ENCODE results near the gene KLK13. TPM values are rescaled to one million over a fixed set of nuclear protein-coding genes. Genes with fewer than 3 reads are reported as not detected.

The KLK13 gene
- total and polyA plus RNA-seq, 7 donors: 0.58 to 0.60 TPM; not detected in 5

GRCh38 chr19:51009061-51009891 lies 55.6 kb downstream of the KLK13 start:
- peaks cover 0 to 55% (median 21%) of the 10 kb centered on the region in 3 donors for H3K27me3 ChIP-seq
- WGBS, 2 donors: 72 to 74% methylated on average over 19 of the region's 19 CpGs
- TF ChIP-seq POLR2AphosphoS5 (IDR thresholded peaks at IDR 0.05): no peak
- TF ChIP-seq CTCF (IDR thresholded peaks at IDR 0.05): no peak
- TF ChIP-seq EP300 (IDR thresholded peaks at IDR 0.05): no peak
- TF ChIP-seq POLR2A (IDR thresholded peaks at IDR 0.05): no peak

DNA sequence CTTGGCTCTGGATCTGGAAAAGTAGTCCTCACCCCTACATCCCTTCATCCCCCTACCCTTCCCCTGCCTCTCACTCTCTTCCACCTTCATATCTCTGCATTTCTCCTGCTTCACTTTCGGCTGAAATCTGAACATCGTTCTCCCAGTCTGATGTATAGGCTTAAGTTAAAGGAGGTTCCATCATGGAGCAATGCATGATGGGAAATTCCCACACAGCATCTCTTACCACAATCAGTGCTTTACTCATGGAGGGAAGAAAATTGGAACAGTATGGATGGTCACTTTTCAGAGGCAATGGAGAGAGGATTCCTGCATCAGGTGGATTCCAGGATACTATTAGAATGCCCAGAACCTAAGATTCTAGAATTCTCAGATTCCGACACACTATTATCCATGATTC lies 57.4 kb downstream of the KLK13 start:
- Histone ChIP-seq H3K27ac (no peak overlapping the region), H3K4me3 (no peak overlapping the region), H3K4me1 (no peaks in the 10 kb centered on the region), H3K27me3 (peaks cover 0 to 53% (median 30%) of the 10 kb centered on the region in 3 donors), H3K36me3 (no peaks in the 10 kb centered on the region), H3K9me3 (no peaks in the 10 kb centered on the region)
- DNase-seq: no peak
- intact Hi-C loops (cut with DNase I): no loop called here
- whole genome bisulfite sequencing, 2 donors: 76 to 85% methylated on average over 3 of the region's 3 CpGs
- TF ChIP-seq POLR2AphosphoS5 (IDR thresholded peaks at IDR 0.05) (no peak), POLR2A (IDR thresholded peaks at IDR 0.05) (no peak), EP300 (IDR thresholded peaks at IDR 0.05) (no peak), CTCF (IDR thresholded peaks at IDR 0.05) (no peak)

More at GRCh38 chr19:51009061-51009891, 55.6 kb downstream of the KLK13 start:
- H3K4me1 ChIP-seq: no peaks in the 10 kb centered on the region
- intact Hi-C loops (cut with DNase I): no loop called here
- H3K4me3 ChIP-seq: no peak overlapping the region
- H3K9me3 ChIP-seq: no peaks in the 10 kb centered on the region
- DNase-seq: peak; percentile 44
- H3K36me3 ChIP-seq: no peaks in the 10 kb centered on the region
- no peak overlapping the region for H3K27ac ChIP-seq

GRCh38 chr19:51006406-51006805 lies 58.5 kb downstream of the KLK13 start:
- WGBS, 2 donors: 43 to 59% methylated on average over 8 of the region's 8 CpGs
- H3K27me3 ChIP-seq: peaks cover 0 to 60% (median 39%) of the 10 kb centered on the region in 3 donors
- DNase-seq: peak; percentile 38

More at GRCh38 chr19:51006406-51006805, 58.5 kb downstream of the KLK13 start:
- no peak overlapping the region for H3K4me3 ChIP-seq
- H3K27ac ChIP-seq: no peak overlapping the region
- TF ChIP-seq CTCF (IDR thresholded peaks at IDR 0.05) (no peak), EP300 (IDR thresholded peaks at IDR 0.05) (no peak), POLR2A (IDR thresholded peaks at IDR 0.05) (no peak), POLR2AphosphoS5 (IDR thresholded peaks at IDR 0.05) (no peak)
- no peaks in the 10 kb centered on the region for H3K9me3 ChIP-seq
- intact Hi-C loops (cut with DNase I): no loop called here
- H3K36me3 ChIP-seq: no peaks in the 10 kb centered on the region
- no peaks in the 10 kb centered on the region for H3K4me1 ChIP-seq

Other genes with a start within 250 kb of the KLK13 start
- not detected for gene KLK1, start 241.3 kb downstream of the KLK13 start, total RNA-seq
- 100 to 1,000 TPM in 2 of 3 donors, 10 to 100 TPM in 1; 44.6 to 398 (median 277) TPM for gene KLK1, start 241.3 kb downstream of the KLK13 start, polyA plus RNA-seq
- not detected for gene KLK15, start 231.5 kb downstream of the KLK13 start, total RNA-seq
- gene KLK15, start 231.5 kb downstream of the KLK13 start, polyA plus RNA-seq: 10 to 100 TPM in 1 of 3 donors, 1 to 10 TPM in 2; 2.1 to 10.2 (median 2.8) TPM
- gene KLK3, start 210.2 kb downstream of the KLK13 start, total RNA-seq: not detected
- gene KLK3, start 210.2 kb downstream of the KLK13 start, polyA plus RNA-seq: 1 to 10 TPM; 1.8 to 4.2 (median 3.0) TPM
- gene KLK2, start 191.7 kb downstream of the KLK13 start, total RNA-seq: not detected
- under 1 TPM in 1 of 3 donors, not detected in 2; 0.28 TPM for gene KLK2, start 191.7 kb downstream of the KLK13 start, polyA plus RNA-seq
- gene KLK4, start 153.7 kb downstream of the KLK13 start, total RNA-seq: not detected
- gene KLK4, start 153.7 kb downstream of the KLK13 start, polyA plus RNA-seq: 1 to 10 TPM in 2 of 3 donors, under 1 TPM in 1; 0.39 to 2.8 (median 1.2) TPM
- not detected for gene KLK5, start 112.1 kb downstream of the KLK13 start, total RNA-seq
- not detected for gene KLK5, start 112.1 kb downstream of the KLK13 start, polyA plus RNA-seq
- not detected for gene KLK6, start 95.5 kb downstream of the KLK13 start, total RNA-seq
- gene KLK6, start 95.5 kb downstream of the KLK13 start, polyA plus RNA-seq: not detected
- gene KLK7, start 81.2 kb downstream of the KLK13 start, total RNA-seq: not detected
- not detected for gene KLK7, start 81.2 kb downstream of the KLK13 start, polyA plus RNA-seq
- not detected for gene KLK8, start 63.5 kb downstream of the KLK13 start, total RNA-seq
- gene KLK8, start 63.5 kb downstream of the KLK13 start, polyA plus RNA-seq: not detected
- gene KLK10, start 45.4 kb downstream of the KLK13 start, total RNA-seq: 1 to 10 TPM in 1 of 4 donors, under 1 TPM in 1, not detected in 2; 0.82 to 2.5 TPM
- under 1 TPM; 0.60 to 0.69 (median 0.67) TPM for gene KLK10, start 45.4 kb downstream of the KLK13 start, polyA plus RNA-seq
- gene KLK11, start 38.5 kb downstream of the KLK13 start, total RNA-seq: under 1 TPM in 1 of 4 donors, not detected in 3; 0.71 TPM
- under 1 TPM in 1 of 3 donors, not detected in 2; 0.76 TPM for gene KLK11, start 38.5 kb downstream of the KLK13 start, polyA plus RNA-seq
- not detected for gene KLK12, start 30.1 kb downstream of the KLK13 start, total RNA-seq
- 1 to 10 TPM in 1 of 3 donors, not detected in 2; 2.6 TPM for gene KLK12, start 30.1 kb downstream of the KLK13 start, polyA plus RNA-seq
- not detected for gene KLK14, start 17.8 kb upstream of the KLK13 start, total RNA-seq
- under 1 TPM in 1 of 3 donors, not detected in 2; 0.51 TPM for gene KLK14, start 17.8 kb upstream of the KLK13 start, polyA plus RNA-seq
- 1 to 10 TPM; 5.7 to 9.0 (median 7.3) TPM for gene CTU1, start 43.3 kb upstream of the KLK13 start, total RNA-seq
- 1 to 10 TPM in 1 of 3 donors, under 1 TPM in 2; 0.60 to 2.4 (median 0.92) TPM for gene CTU1, start 43.3 kb upstream of the KLK13 start, polyA plus RNA-seq
- gene SIGLEC9, start 59.8 kb upstream of the KLK13 start, total RNA-seq: 1 to 10 TPM; 2.5 to 9.5 (median 7.0) TPM
- 1 to 10 TPM; 2.4 to 8.8 (median 2.9) TPM for gene SIGLEC9, start 59.8 kb upstream of the KLK13 start, polyA plus RNA-seq
- gene SIGLEC7, start 77.2 kb upstream of the KLK13 start, total RNA-seq: 1 to 10 TPM; 1.1 to 3.0 (median 1.9) TPM
- gene SIGLEC7, start 77.2 kb upstream of the KLK13 start, polyA plus RNA-seq: 1 to 10 TPM; 1.8 to 8.3 (median 3.1) TPM
- gene CD33, start 160.0 kb upstream of the KLK13 start, total RNA-seq: 1 to 10 TPM; 2.5 to 7.1 (median 4.8) TPM
- 1 to 10 TPM; 3.6 to 8.1 (median 4.2) TPM for gene CD33, start 160.0 kb upstream of the KLK13 start, polyA plus RNA-seq
- gene SIGLECL1, start 186.0 kb upstream of the KLK13 start, total RNA-seq: not detected
- gene SIGLECL1, start 186.0 kb upstream of the KLK13 start, polyA plus RNA-seq: not detected
- 1 to 10 TPM in 1 of 4 donors, not detected in 3; 1.4 TPM for gene IGLON5, start 246.6 kb upstream of the KLK13 start, total RNA-seq
- gene IGLON5, start 246.6 kb upstream of the KLK13 start, polyA plus RNA-seq: under 1 TPM in 1 of 3 donors, not detected in 2; 0.26 TPM

All from sigmoid colon (tissue), 7 donors.